Epithelial cell of esophagus (primary cell): Measurements from ENCODE around the gene C2orf78.
"Not testable (repeated sequence)": the region's sequence is repeated elsewhere in the genome, so short reads cannot be mapped to it uniquely, and the experiment has no call there.

ENCODE experiments used
- DNase-seq: peaks from one replicate; pipeline ENCODE4 v3.0.0; 2010; ENCODE audit warnings: low read depth
- H3K4me3 ChIP-seq: 2 replicates; pipeline ENCODE4 v1.5.1; 2011; ENCODE audit warnings: mild to moderate bottlenecking, low read length, control low read depth
- CTCF ChIP-seq: IDR thresholded peaks from 2 replicates; pipeline ENCODE4 v1.5.1; 2011; ENCODE audit warnings: low read depth, mild to moderate bottlenecking, low read length, control low read depth, inconsistent platforms; ENCODE audit not compliant: insufficient read depth; ENCODE audit errors: missing control alignments

Gene C2orf78

GRCh38 chr2:73783883-73784282 is at the start of gene C2orf78:
Gene C2orf78 (plus strand): TSS chr2:73784183. CDS start chr2:73784310, 127 bp downstream.
- not testable (repeated sequence) for DNase-seq, H3K4me3 ChIP-seq

GRCh38 chr2:73736378-73736777 is 47.6 kb upstream of the C2orf78 start:
- H3K4me3 ChIP-seq = peak overlapping the region; percentile 98
- no peak for DNase-seq
- no peak for TF ChIP-seq CTCF

GRCh38 chr2:73736855-73737779 is 46.9 kb upstream of the C2orf78 start, which contains the start of gene TPRKB:
Gene TPRKB (minus strand): TSS chr2:73737345. CDS start chr2:73734569, 2,776 bp downstream.
- no peak for TF ChIP-seq CTCF
- peak within 1 kb of the TSS; percentile 98 for H3K4me3 ChIP-seq
- peak; percentile 97 for DNase-seq

GRCh38 chr2:73739101-73739500 is 44.9 kb upstream of the C2orf78 start:
- H3K4me3 ChIP-seq = no peak overlapping the region
- DNase-seq = peak; percentile 65
- no peak for TF ChIP-seq CTCF

GRCh38 chr2:73740767-73741166 is 43.2 kb upstream of the C2orf78 start:
- DNase-seq = no peak
- TF ChIP-seq CTCF = no peak
- H3K4me3 ChIP-seq = no peak overlapping the region

- TF ChIP-seq CTCF = no peak
- no peak for DNase-seq
- no peak overlapping the region for H3K4me3 ChIP-seq
Measured at GRCh38 chr2:73746015-73746876, 37.7 kb upstream of the C2orf78 start.

- no peak for DNase-seq
- no peak for TF ChIP-seq CTCF
- no peak overlapping the region for H3K4me3 ChIP-seq
Measured at GRCh38 chr2:73746877-73747208, 37.1 kb upstream of the C2orf78 start.
